GM19463 (cell line): ENCODE results near the gene AHI1.

Source experiments
- ATAC-seq: cut with Tn5 transposase; IDR thresholded peaks from one replicate; pipeline ENCODE4 v1.9.1; 2021; ENCODE audit warnings: mild to moderate bottlenecking, moderate library complexity; ENCODE audit not compliant: unreplicated experiment

Gene AHI1

GRCh38 chr6:135236732-135237131 lies 260.8 kb downstream of the AHI1 start:
- ATAC-seq = no peak

DNA sequence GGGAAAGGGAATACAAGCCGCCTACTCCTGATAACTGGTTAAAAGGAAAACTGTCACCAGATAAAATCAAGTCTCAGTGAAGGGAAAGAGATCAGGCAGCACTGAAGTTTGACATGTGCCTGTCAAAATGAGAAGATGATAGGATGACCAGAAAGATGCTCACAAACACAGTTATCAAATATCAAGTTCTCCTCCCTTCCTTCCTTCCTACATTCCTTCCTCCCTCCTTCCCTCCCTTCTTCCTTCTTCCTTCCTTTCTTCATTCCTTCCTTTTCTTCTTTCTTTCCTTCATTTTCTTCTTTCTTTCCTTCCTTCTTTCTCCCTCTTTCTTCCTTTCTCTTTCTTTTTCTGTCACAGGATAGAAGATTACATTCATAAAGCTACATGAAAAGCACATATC lies 261.2 kb downstream of the AHI1 start:
- ATAC-seq = no peak

DNA sequence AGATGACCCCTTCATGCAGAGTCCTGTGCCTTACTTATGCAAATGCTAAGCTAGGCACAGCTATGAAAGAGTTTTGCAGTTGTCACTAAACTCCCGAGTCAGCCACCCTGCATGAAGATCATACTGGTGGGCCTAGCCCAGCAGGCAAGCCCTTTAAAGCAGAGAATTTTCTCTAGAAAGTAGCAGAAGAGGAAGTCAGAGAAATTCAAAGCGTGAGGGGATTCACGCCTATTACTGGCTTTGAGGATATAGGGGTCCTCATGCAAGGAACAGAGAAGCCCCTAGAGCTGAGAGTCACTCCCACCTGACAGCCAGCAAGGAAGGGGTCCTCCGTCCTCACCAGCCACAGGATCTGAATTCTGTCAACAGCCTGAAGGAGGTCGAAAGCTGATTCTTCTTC lies 261.8 kb downstream of the AHI1 start:
- no peak for ATAC-seq

DNA sequence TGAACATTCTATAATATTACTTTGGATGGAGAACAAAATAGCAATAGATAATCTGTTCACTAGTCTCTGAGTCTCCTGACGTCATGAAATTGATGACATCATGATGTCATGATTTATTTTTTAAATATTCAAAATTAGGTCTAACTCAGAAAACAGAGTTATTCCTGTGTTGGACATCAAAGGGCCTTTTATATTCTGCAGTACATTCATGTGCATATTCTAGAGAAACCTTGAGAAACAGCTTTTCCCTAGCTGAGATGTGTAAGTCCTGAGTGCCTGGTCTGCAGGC lies 263.1 kb downstream of the AHI1 start:
- ATAC-seq = no peak

GRCh38 chr6:135233686-135234491 lies 263.7 kb downstream of the AHI1 start:
- ATAC-seq = peak; percentile 60
